Stimulated activated naive CD8-positive, alpha-beta T cell treated with anti-CD3 and anti-CD28 coated beads, Interleukin-15, Interleukin-2, amounts not matched to agents 100 ng/mL and 50 ng/mL, for 24 hours (primary cell): ENCODE results near the gene CNTNAP2.

Experiments used
- H3K27ac Mint-ChIP-seq: one replicate; pipeline ENCODE4 v1.8.0; 2021; ENCODE audit warnings: mild to moderate bottlenecking, mixed read lengths
- H3K27me3 Mint-ChIP-seq: one replicate; pipeline ENCODE4 v1.8.0; 2021; ENCODE audit warnings: mixed read lengths
- H3K36me3 Mint-ChIP-seq: one replicate; pipeline ENCODE4 v1.8.0; 2021; ENCODE audit warnings: low read depth, mixed read lengths
- H3K4me1 Mint-ChIP-seq: one replicate; pipeline ENCODE4 v1.8.0; 2021; ENCODE audit warnings: low read depth, mixed read lengths
- H3K4me3 Mint-ChIP-seq: one replicate; pipeline ENCODE4 v1.8.0; 2021; ENCODE audit warnings: mild to moderate bottlenecking, mixed read lengths
- H3K9me3 Mint-ChIP-seq: one replicate; pipeline ENCODE4 v1.8.0; 2021; ENCODE audit warnings: mixed read lengths

CNTNAP2 gene

DNA sequence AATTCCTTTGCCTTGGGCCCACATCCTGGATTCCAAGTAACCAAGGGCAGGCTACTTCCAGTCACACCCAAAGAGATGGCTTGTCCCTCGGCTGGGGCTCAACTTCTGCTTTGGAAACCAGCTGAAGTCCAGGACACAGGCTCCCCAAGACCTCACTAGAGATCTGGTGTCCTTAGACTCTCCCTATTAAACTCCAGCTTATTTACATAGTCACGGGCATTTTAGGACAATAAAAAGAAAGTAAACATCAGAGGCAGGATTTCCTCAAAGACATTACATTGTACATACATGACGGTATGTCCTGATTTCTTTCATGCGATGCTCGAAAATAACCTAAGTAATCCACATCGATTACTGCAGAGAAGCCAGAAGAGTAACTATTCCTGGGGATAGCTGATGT, 2012.4 kb downstream of the CNTNAP2 start:
- Mint-ChIP-seq H3K4me3 (no peak overlapping the region), H3K27me3 (peaks cover 5% of the 10 kb centered on the region), H3K4me1 (no peaks in the 10 kb centered on the region), H3K27ac (no peak overlapping the region), H3K36me3 (no peaks in the 10 kb centered on the region), H3K9me3 (peaks cover 10% of the 10 kb centered on the region)

DNA sequence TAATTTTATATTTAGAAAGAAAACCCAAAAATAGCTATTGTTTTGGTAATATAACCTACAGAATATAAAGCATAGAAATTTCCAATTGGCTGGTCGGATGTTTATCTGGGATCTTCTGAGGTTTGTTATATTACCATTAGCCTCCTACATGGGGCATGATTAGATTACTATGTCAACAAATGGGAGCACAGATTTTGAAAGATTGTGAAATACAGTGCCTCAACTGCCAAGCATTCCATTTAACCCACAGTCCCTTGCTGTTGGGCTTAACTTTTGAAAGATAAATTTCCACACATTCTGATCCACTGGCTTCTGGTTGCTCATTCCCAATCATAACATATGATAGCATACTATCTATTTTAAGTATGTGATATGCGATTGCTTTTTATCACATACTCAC, 2018.5 kb downstream of the CNTNAP2 start:
- Mint-ChIP-seq H3K27ac (no peak overlapping the region), H3K27me3 (peaks cover 10% of the 10 kb centered on the region), H3K4me1 (no peaks in the 10 kb centered on the region), H3K4me3 (no peak overlapping the region), H3K9me3 (no peaks in the 10 kb centered on the region), H3K36me3 (no peaks in the 10 kb centered on the region)

DNA sequence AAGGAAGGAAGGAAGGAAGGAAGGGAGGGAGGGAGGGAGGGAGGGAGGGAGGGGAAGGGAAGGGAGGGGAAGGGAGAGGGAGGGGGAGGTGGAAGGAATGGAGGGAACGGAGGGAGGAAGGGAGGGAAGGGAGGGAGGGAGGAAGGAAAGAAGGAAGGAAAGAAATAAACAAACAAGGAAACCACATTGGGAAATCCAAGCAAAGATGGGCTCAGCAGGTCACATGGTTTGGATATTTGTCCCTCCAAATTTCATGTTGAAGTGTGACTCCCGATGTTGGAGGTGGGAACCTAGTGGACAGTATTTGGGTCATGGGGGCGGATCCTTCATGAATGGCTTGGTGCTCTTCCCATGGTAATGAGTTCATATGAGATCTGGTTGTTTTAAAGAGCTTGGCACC, 2019.4 kb downstream of the CNTNAP2 start:
- Mint-ChIP-seq H3K36me3 (no peaks in the 10 kb centered on the region), H3K27ac (no peak overlapping the region), H3K4me1 (no peaks in the 10 kb centered on the region), H3K9me3 (no peaks in the 10 kb centered on the region), H3K27me3 (peaks cover 10% of the 10 kb centered on the region), H3K4me3 (no peak overlapping the region)

DNA sequence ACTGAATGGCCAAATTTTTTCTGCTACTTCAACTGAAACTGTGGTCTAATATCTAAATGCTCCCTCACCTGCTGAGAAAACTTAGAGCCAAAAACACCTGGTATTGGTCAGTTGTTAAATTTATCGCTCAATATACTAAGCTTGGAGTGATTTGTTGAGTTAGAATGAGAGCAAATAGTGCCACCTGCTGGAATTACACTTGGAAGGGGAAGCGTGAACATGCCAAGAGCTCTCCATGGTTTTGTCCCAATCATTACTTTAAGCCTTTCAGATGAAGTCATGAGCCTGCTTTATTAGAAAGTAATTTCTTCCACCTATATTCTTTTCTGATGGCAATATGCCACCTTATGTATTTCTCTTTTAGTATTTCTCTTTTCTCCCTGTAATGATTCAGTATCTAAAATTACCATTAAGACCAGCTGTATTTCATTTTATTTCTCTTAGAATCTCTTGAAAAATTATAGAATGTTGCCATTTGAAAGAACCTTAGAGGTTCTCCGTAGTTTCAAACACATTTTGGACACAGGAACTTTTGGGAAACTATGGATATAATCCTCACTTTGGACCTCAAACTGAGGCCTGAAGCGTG, 2026.2 kb downstream of the CNTNAP2 start:
- H3K27ac Mint-ChIP-seq: no peak overlapping the region
- H3K9me3 Mint-ChIP-seq: no peaks in the 10 kb centered on the region
- H3K4me3 Mint-ChIP-seq: no peak overlapping the region
- no peaks in the 10 kb centered on the region for H3K36me3 Mint-ChIP-seq
- peaks cover 10% of the 10 kb centered on the region for H3K27me3 Mint-ChIP-seq
- H3K4me1 Mint-ChIP-seq: no peaks in the 10 kb centered on the region

DNA sequence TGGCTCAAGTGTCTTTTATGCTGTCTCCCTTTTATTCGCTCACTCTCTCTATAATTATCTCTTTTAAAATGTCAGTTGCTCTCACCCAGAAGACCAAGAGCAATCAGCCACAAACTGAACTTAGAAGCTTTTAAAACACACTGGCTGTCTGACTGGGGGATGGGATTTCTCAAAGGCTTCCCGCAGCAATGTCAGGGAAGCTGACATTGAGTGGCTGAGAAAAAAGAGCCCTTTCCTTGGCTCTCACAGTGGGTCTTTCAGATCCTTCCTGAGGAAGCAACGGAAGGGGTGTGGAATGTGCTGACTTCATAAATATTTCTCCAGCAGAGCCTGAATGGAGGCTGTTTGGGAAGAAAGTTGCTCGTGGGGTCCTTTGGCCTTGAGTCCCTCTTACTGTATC, 2028.2 kb downstream of the CNTNAP2 start:
- Mint-ChIP-seq H3K27me3 (peaks cover 17% of the 10 kb centered on the region), H3K9me3 (peaks cover 4% of the 10 kb centered on the region), H3K36me3 (no peaks in the 10 kb centered on the region), H3K4me1 (no peaks in the 10 kb centered on the region), H3K4me3 (no peak overlapping the region), H3K27ac (no peak overlapping the region)

DNA sequence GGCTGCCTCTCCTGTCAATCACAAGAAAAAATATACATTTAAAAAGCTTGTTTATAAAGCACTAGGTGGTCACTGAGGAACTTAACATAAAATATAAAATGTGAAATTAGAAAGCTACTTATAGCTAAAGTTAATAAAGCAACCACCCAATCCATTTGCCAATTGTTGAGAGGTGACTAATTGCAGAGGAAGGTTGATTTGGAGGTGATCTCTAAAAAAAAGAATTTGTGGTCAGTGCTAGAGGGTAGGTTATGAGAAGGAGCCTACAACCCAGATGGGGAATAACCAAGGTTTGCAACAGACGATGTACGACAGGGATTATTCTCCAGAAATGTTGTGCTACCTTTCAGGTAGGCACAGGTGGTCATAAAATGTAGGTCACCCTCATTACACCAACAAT, 2029.7 kb downstream of the CNTNAP2 start:
- H3K27me3 Mint-ChIP-seq: peaks cover 21% of the 10 kb centered on the region
- no peak overlapping the region for H3K27ac Mint-ChIP-seq
- no peaks in the 10 kb centered on the region for H3K4me1 Mint-ChIP-seq
- peaks cover 4% of the 10 kb centered on the region for H3K9me3 Mint-ChIP-seq
- H3K36me3 Mint-ChIP-seq: no peaks in the 10 kb centered on the region
- no peak overlapping the region for H3K4me3 Mint-ChIP-seq

DNA sequence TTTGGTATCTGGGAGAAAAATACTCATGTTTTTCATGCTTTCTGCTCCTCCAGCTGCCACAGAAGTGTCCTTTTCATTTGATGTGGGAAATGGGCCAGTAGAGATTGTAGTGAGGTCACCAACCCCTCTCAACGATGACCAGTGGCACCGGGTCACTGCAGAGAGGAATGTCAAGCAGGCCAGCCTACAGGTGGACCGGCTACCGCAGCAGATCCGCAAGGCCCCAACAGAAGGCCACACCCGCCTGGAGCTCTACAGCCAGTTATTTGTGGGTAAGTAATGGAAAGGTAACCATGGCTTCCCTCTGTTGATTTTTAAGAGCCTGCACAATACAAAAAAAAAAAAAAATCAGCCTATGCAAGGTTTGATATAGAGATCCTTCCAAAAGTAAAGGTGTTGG, 2030.8 kb downstream of the CNTNAP2 start:
- Mint-ChIP-seq H3K9me3 (peaks cover 7% of the 10 kb centered on the region), H3K4me3 (no peak overlapping the region), H3K36me3 (no peaks in the 10 kb centered on the region), H3K27ac (no peak overlapping the region), H3K4me1 (no peaks in the 10 kb centered on the region), H3K27me3 (peaks cover 21% of the 10 kb centered on the region)

DNA sequence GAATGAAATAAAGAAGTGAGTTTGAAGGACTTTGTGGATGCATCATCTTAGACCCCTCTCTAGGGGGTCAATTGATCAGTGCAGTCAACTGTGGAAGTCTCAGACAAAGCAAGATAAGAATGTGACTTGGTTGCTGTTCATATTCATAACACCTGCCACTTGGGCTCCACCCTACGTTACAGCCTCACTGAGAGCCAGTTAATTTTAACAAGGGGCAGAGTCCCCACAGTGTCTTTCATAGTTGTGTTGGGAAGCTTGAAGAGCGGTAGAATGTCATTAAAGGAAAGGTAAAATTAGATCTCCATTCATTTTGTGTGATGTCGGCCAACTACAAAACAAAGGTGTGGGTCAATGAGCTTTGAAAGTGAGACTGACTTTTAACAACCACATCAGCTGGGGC, 2031.9 kb downstream of the CNTNAP2 start:
- peaks cover 7% of the 10 kb centered on the region for H3K9me3 Mint-ChIP-seq
- no peak overlapping the region for H3K27ac Mint-ChIP-seq
- no peaks in the 10 kb centered on the region for H3K36me3 Mint-ChIP-seq
- H3K4me1 Mint-ChIP-seq: no peaks in the 10 kb centered on the region
- H3K4me3 Mint-ChIP-seq: no peak overlapping the region
- H3K27me3 Mint-ChIP-seq: peaks cover 21% of the 10 kb centered on the region

DNA sequence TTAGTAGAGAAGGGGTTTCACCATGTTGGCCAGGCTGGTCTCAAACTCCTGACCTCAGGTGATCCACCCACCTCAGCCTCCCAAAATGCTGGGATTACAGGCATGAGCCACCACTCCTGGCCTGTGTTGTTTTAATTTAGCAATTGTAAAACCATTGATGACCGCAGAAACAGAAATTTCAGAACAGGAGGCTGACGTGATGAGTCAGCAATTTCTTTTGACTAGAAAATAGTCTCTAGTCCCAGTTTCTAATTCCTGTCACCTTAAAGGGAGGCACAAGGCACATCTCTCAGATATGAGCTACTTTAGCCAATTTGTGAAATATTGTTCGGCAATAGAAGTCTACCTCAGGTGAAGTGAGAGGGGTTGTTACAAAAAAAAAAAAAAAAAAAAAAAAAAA, 2033.1 kb downstream of the CNTNAP2 start:
- Mint-ChIP-seq H3K27ac (no peak overlapping the region), H3K4me3 (no peak overlapping the region), H3K9me3 (peaks cover 7% of the 10 kb centered on the region), H3K36me3 (no peaks in the 10 kb centered on the region), H3K27me3 (peaks cover 13% of the 10 kb centered on the region), H3K4me1 (no peaks in the 10 kb centered on the region)

DNA sequence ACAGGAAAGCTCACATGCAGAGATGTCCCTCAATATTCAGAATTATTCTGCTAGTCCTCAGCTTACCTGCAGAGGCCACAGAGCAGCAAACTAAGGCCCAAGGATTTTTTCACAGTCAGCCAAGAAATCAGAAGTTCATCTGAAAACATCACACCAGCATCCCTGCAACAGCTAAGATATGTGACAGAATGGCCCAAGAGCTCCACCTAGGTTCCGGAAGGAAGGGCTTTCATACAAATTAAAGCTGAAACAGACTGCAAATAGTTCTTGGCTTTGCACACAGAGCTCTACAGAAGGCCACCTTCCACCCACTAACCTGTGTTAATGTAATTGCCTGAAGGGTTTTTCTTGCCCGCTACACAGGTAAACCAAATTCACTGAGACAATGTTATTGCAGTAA, 2035.2 kb downstream of the CNTNAP2 start:
- H3K36me3 Mint-ChIP-seq: no peaks in the 10 kb centered on the region
- no peak overlapping the region for H3K4me3 Mint-ChIP-seq
- no peak overlapping the region for H3K27ac Mint-ChIP-seq
- H3K9me3 Mint-ChIP-seq: peaks cover 7% of the 10 kb centered on the region
- peaks cover 13% of the 10 kb centered on the region for H3K27me3 Mint-ChIP-seq
- H3K4me1 Mint-ChIP-seq: no peaks in the 10 kb centered on the region

DNA sequence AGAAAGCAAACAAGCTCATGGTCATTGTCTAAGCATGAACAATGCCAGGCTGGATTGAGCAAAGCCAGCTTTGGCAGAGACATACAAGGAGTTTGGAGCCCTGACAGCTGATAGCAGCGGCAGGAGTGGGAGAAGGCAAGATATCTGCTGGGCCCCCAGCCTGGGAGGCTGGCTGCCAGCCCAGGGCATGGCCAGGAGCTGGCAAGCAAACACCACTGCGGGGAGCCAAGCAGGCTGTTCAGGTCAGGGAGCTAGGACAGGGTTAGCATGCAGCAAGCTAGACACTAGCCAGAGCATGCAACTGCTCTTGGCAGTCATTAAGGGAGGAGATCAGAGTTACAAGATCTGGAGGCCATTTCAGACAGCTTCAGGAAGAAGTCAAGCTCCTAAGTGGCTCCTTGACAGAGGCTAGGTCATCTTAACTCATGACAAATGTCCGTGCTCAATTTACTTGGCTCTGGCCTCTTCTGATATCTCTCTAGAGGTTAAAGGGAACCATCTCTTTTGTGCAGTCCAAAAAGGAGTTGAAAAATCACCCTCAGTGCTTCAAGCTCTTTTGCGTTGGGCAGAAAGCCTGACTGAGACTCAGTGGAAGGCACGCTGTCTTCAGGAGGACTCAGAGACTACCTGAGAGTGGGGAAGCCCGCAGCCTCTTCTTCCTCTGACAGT, 2037.1 kb downstream of the CNTNAP2 start:
- Mint-ChIP-seq H3K27ac (no peak overlapping the region), H3K4me1 (no peaks in the 10 kb centered on the region), H3K9me3 (peaks cover 7% of the 10 kb centered on the region), H3K27me3 (peaks cover 10% of the 10 kb centered on the region), H3K4me3 (no peak overlapping the region), H3K36me3 (no peaks in the 10 kb centered on the region)

DNA sequence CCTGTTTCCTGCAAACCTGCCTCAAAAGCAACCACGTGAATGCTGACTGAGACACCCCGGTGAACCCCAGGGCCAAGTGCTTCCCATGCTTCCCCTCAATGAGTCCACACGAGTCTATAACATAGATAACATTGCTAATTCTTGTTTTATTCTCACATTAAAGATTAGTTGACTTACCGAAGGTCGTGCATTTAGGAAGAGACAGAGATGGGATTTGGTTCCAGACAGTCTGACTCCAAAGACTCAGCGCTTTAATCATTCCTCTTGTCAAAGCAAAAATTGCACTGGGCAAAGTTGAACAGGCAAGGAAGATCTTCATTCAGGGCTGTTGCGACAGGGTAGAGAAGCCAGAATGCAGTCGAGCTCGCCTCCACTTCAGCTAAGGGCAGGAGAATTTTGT, 2038.4 kb downstream of the CNTNAP2 start:
- H3K27ac Mint-ChIP-seq: no peak overlapping the region
- no peak overlapping the region for H3K4me3 Mint-ChIP-seq
- no peaks in the 10 kb centered on the region for H3K4me1 Mint-ChIP-seq
- peaks cover 3% of the 10 kb centered on the region for H3K9me3 Mint-ChIP-seq
- H3K27me3 Mint-ChIP-seq: peaks cover 4% of the 10 kb centered on the region
- H3K36me3 Mint-ChIP-seq: no peaks in the 10 kb centered on the region

DNA sequence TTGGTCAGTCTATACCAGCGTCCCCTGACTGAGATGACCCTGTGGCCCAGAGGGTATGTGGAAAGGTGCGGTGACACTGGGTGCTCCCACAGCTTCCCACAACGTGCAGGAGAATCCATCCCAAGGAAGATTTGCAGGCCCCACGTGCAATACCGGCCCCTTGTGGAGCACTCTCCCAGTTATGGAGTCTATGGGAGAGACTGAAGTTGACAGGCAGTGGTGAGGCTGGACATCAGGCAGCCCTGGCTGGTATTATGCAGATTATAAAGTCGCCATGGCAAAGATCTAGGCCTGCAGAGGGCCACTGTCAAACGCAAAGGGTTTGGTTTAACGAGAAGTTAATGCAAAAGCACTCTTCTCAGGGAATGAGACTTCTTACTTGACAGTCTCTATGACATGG, 2039.2 kb downstream of the CNTNAP2 start:
- H3K9me3 Mint-ChIP-seq: peaks cover 3% of the 10 kb centered on the region
- no peaks in the 10 kb centered on the region for H3K4me1 Mint-ChIP-seq
- H3K27ac Mint-ChIP-seq: no peak overlapping the region
- no peaks in the 10 kb centered on the region for H3K36me3 Mint-ChIP-seq
- peaks cover under 1% of the 10 kb centered on the region for H3K27me3 Mint-ChIP-seq
- no peak overlapping the region for H3K4me3 Mint-ChIP-seq

DNA sequence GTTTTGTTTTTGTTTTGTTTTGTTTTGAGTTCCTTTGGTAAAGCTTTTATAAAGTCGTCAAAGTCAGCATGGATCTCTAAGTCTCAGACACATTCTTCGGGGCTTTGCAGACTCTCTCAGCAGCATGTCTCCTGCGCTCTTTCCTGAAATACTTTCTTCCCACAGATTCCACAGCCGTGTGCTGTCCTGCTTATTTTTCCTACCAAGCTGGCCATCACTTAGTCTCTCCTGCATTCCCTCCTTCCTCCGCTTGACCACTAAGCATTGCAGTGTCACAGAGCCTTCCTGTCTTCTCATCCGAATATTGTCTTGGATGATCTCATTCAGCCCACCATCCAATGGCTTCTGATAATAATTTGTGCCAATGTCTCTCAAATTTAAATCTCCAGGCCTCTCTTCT, 2039.6 kb downstream of the CNTNAP2 start:
- peaks cover 3% of the 10 kb centered on the region for H3K9me3 Mint-ChIP-seq
- no peak overlapping the region for H3K27ac Mint-ChIP-seq
- H3K36me3 Mint-ChIP-seq: no peaks in the 10 kb centered on the region
- H3K4me1 Mint-ChIP-seq: no peaks in the 10 kb centered on the region
- H3K4me3 Mint-ChIP-seq: no peak overlapping the region
- no peaks in the 10 kb centered on the region for H3K27me3 Mint-ChIP-seq

DNA sequence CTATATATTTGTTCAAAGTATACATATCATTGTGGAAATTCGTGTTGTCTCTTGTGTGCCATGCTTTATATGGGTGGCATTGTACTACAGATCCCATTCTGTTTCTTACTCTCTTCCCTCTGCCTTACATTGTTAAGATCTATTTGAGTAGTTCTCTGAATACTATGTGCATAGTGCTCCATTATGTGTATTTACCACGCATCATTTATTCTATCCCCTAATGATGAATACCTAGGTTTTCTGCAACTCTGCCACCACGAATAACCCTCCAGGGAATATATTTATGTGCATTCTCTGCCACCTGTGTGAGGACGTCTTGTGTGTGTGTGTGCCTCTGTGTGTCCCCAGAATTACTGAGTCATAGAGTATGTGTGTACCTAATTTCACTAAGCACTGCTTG, 2042.7 kb downstream of the CNTNAP2 start:
- Mint-ChIP-seq H3K4me3 (no peak overlapping the region), H3K27ac (no peak overlapping the region), H3K4me1 (no peaks in the 10 kb centered on the region), H3K27me3 (peaks cover 6% of the 10 kb centered on the region), H3K36me3 (no peaks in the 10 kb centered on the region), H3K9me3 (no peaks in the 10 kb centered on the region)

DNA sequence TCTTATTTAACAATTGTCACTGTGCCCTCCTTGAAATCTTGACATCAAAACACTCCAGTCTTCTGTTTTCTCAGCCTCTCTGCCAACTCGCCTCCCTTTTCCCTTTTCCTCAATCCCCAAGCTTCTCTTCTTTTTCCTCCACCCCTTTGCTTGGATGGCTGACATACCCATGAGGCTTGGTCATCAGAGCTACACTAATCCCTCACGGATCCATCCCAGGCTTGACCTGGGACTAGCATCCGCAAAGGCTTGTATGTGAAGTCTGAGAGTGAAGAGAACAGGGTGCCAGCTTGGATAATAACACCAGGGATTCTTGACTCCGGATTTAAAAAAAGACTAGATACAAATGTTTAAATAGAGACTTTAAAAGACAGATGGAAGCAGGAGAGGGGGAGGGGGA, 2045.2 kb downstream of the CNTNAP2 start:
- Mint-ChIP-seq H3K27ac (no peak overlapping the region), H3K4me3 (no peak overlapping the region), H3K4me1 (no peaks in the 10 kb centered on the region), H3K9me3 (no peaks in the 10 kb centered on the region), H3K27me3 (peaks cover 6% of the 10 kb centered on the region), H3K36me3 (no peaks in the 10 kb centered on the region)
